Smooth muscle cell (in vitro differentiated cells): ENCODE results near the gene ENDOU. TPM values are rescaled to one million over a fixed set of nuclear protein-coding genes. Genes with fewer than 3 reads are reported as not detected.
A peak's percentile ranks its signal among the peaks of the same experiment; 100 is the strongest.

Experiments used
- DNase-seq: peaks from one replicate; lab custom pipeline; 2025; ENCODE audit not compliant: unreplicated experiment; lab: John Stamatoyannopoulos, UW
- H2AFZ ChIP-seq: fragments of 200-600 bp; sonication (generic); 2 replicates; pipeline ENCODE4 v1.6.0; 2016; ENCODE audit warnings: antibody characterized with exemption, low read depth, mild to moderate bottlenecking
- H3F3A ChIP-seq: fragments of 200-600 bp; sonication (generic); 2 replicates; pipeline ENCODE4 v1.6.0; 2017; ENCODE audit warnings: antibody characterized with exemption, low read depth
- H3K27ac ChIP-seq: fragments of 200-600 bp; sonication (generic); 2 replicates; pipeline ENCODE4 v1.5.1; 2016; ENCODE audit warnings: low read depth, mild to moderate bottlenecking
- H3K27me3 ChIP-seq: fragments of 200-600 bp; sonication (generic); 2 replicates; pipeline ENCODE4 v1.6.1; 2016; ENCODE audit warnings: low read depth, mild to moderate bottlenecking
- H3K36me3 ChIP-seq: fragments of 200-600 bp; sonication (generic); 2 replicates; pipeline ENCODE4 v1.5.1; 2016; ENCODE audit warnings: low read depth
- H3K4me1 ChIP-seq: fragments of 200-600 bp; sonication (generic); 2 replicates; pipeline ENCODE4 v1.5.1; 2016; ENCODE audit warnings: low read depth
- H3K4me2 ChIP-seq: fragments of 200-600 bp; sonication (generic); 2 replicates; pipeline ENCODE4 v1.6.0; 2016; ENCODE audit warnings: mild to moderate bottlenecking
- H3K4me3 ChIP-seq: fragments of 200-600 bp; sonication (generic); 2 replicates; pipeline ENCODE4 v1.5.1; 2016; ENCODE audit warnings: mild to moderate bottlenecking
- H3K79me2 ChIP-seq: fragments of 200-600 bp; sonication (generic); 2 replicates; pipeline ENCODE4 v1.6.0; 2016; ENCODE audit warnings: low read depth, mild to moderate bottlenecking
- H3K9ac ChIP-seq: fragments of 200-600 bp; sonication (generic); 2 replicates; pipeline ENCODE4 v1.6.0; 2016; ENCODE audit warnings: low read depth
- H3K9me3 ChIP-seq: fragments of 200-600 bp; sonication (generic); replicated peaks from 2 replicates; pipeline ENCODE4 v1.5.1; 2016; ENCODE audit warnings: low read depth
- H4K20me1 ChIP-seq: fragments of 200-600 bp; sonication (generic); 2 replicates; pipeline ENCODE4 v1.6.0; 2016; ENCODE audit warnings: low read depth
- WGBS: methylation state at CpG from one replicate; pipeline ENCODE4 v1.1.7; 2016; ENCODE audit warnings: low lambda C conversion rate; 5-methylcytosine and 5-hydroxymethylcytosine counted together
- polyA plus RNA-seq: library from polyadenylated mRNA; unstranded; fragments of >200 nt; fragmentation: Nextera tagmentation; extraction: Ambion mirVana; gene quantifications from 2 replicates; pipeline ENCODE4 v1.2.1, GENCODE V29; 2016
- total RNA-seq: library from RNA; depleted of rRNA; stranded (reverse); fragments of >200 nt; gene quantifications from 2 replicates; pipeline ENCODE4 v1.2.3, GENCODE V29; 2014
- TF ChIP-seq, protein P1 (sequence below): fragments of 200-600 bp; sonication (generic); IDR thresholded peaks from 2 replicates; pipeline ENCODE4 v1.5.1; 2017; ENCODE audit warnings: borderline replicate concordance, mild to moderate bottlenecking, antibody characterized with exemption; ENCODE audit not compliant: insufficient read depth, poor library complexity, severe bottlenecking

The ENDOU gene
- total and polyA plus RNA-seq, 2 experiments from 2014 or later: 0.47 to 5.1 TPM

DNA sequence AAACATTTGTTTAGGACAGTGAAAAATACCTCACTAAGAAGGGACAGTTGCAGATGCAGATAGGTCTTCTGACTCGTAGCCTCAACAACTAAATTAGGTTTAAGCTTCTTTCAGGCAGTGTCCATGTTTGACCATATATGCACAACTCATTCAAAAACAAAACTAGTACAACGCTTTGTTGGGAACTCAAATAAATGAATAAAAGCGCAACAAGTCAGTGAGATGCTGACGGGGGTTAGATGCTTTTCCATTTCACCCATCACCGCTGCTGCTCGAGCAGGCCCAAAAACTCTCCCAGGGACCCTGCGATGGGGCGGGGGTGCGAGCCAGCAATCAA, 20.1 kb downstream of the ENDOU start:
- peaks cover 5% of the 10 kb centered on the region for H4K20me1 ChIP-seq
- H3K9me3 ChIP-seq: no peaks in the 10 kb centered on the region
- H3K36me3 ChIP-seq: no peaks in the 10 kb centered on the region
- peak overlapping the region; percentile 90 for H3K4me2 ChIP-seq
- H3F3A ChIP-seq: peaks cover 6% of the 10 kb centered on the region
- 5% methylated on average over 9 of the region's 9 CpGs for WGBS
- no peaks in the 10 kb centered on the region for H3K27me3 ChIP-seq
- H3K9ac ChIP-seq: peak overlapping the region; percentile 90
- H3K4me3 ChIP-seq: peak overlapping the region; percentile 81
- H2AFZ ChIP-seq: peak overlapping the region; percentile 88
- peaks cover 7% of the 10 kb centered on the region for H3K4me1 ChIP-seq
- no peak for DNase-seq
- H3K27ac ChIP-seq: peak overlapping the region; percentile 80
- peaks cover 31% of the 10 kb centered on the region for H3K79me2 ChIP-seq
- TF ChIP-seq, protein P1, sequence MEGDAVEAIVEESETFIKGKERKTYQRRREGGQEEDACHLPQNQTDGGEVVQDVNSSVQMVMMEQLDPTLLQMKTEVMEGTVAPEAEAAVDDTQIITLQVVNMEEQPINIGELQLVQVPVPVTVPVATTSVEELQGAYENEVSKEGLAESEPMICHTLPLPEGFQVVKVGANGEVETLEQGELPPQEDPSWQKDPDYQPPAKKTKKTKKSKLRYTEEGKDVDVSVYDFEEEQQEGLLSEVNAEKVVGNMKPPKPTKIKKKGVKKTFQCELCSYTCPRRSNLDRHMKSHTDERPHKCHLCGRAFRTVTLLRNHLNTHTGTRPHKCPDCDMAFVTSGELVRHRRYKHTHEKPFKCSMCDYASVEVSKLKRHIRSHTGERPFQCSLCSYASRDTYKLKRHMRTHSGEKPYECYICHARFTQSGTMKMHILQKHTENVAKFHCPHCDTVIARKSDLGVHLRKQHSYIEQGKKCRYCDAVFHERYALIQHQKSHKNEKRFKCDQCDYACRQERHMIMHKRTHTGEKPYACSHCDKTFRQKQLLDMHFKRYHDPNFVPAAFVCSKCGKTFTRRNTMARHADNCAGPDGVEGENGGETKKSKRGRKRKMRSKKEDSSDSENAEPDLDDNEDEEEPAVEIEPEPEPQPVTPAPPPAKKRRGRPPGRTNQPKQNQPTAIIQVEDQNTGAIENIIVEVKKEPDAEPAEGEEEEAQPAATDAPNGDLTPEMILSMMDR: no peak

DNA sequence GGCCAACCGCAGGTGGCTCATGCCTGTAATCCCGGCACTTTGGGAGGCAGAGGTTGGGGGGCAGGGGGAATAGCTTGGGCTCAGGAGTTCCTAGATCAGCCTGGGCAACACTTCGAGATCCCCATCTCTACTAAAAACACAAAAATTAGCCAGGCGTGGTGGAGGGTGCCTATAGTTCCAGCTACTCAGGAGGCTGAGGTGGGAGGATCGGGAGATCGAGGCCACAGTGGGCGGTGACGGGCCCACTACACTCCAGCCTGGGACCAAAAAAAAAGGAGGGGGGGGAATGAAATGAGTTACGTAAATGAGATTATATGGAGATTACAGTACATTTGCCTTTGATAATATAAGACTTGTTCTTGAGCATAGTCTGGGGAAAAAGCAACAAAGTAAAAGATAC, 20.6 kb downstream of the ENDOU start:
- H3K4me1 ChIP-seq: peaks cover 7% of the 10 kb centered on the region
- no peaks in the 10 kb centered on the region for H3K27me3 ChIP-seq
- peak overlapping the region; percentile 81 for H3K4me3 ChIP-seq
- TF ChIP-seq, protein P1: no peak
- no peak for DNase-seq
- H3K9me3 ChIP-seq: no peaks in the 10 kb centered on the region
- H3F3A ChIP-seq: peaks cover 6% of the 10 kb centered on the region
- peaks cover 31% of the 10 kb centered on the region for H3K79me2 ChIP-seq
- 96% methylated on average over 9 of the region's 9 CpGs for WGBS
- no peak overlapping the region for H2AFZ ChIP-seq
- H4K20me1 ChIP-seq: peaks cover 5% of the 10 kb centered on the region
- H3K27ac ChIP-seq: no peak overlapping the region
- no peaks in the 10 kb centered on the region for H3K36me3 ChIP-seq
- H3K9ac ChIP-seq: no peak overlapping the region
- peak overlapping the region; percentile 90 for H3K4me2 ChIP-seq

DNA sequence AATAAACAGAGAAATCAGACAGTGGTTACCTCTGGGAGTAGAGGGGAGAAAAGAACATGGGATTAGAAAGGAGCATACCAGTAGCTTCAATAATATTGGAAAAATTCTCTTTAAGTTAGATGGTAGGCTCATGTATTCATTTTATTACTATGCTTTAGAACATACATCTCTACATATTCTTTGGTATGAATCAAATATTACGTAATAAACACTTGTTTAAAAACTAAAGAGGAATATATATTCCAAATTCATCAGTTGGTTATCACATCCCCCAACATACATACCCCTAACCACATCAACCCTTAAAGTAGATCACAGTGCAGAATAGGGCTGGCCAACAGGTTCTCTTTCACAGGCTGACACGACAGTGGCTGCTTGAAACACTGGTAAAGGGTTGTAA, 25.0 kb downstream of the ENDOU start:
- Histone ChIP-seq H3K79me2 (peaks cover 27% of the 10 kb centered on the region), H3K4me2 (no peak overlapping the region), H3K27me3 (no peaks in the 10 kb centered on the region), H2AFZ (no peak overlapping the region), H3K4me1 (no peaks in the 10 kb centered on the region), H3K9me3 (no peaks in the 10 kb centered on the region), H4K20me1 (peaks cover 5% of the 10 kb centered on the region), H3K9ac (no peak overlapping the region), H3K27ac (no peak overlapping the region), H3F3A (no peaks in the 10 kb centered on the region), H3K36me3 (peaks cover 12% of the 10 kb centered on the region), H3K4me3 (no peak overlapping the region)
- WGBS: 95% methylated on average over 2 of the region's 2 CpGs
- TF ChIP-seq, protein P1: no peak
- DNase-seq: no peak

DNA sequence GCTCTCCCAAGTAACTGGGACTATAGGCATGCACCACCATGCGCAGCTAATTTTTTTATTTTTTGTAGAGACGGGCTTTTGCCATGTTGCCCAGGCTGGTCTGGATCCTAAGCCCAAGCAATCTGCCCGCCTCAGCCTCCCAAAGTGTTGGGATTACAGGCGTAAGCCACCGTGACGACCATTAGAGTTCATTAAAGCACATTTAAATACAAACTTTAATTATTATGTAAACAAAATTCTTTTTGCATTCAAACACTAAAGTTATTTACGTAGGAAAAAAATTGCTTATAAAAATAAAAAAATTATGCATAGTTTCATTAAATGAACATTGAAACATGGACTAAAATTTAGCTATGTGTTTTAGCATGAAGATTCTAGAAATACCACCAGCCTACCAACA, 26.7 kb downstream of the ENDOU start:
- no peak for DNase-seq
- no peaks in the 10 kb centered on the region for H3K4me1 ChIP-seq
- no peaks in the 10 kb centered on the region for H3F3A ChIP-seq
- H3K9ac ChIP-seq: no peak overlapping the region
- H2AFZ ChIP-seq: no peak overlapping the region
- no peaks in the 10 kb centered on the region for H3K27me3 ChIP-seq
- peaks cover 13% of the 10 kb centered on the region for H3K79me2 ChIP-seq
- TF ChIP-seq, protein P1: no peak
- H3K27ac ChIP-seq: no peak overlapping the region
- peaks cover 15% of the 10 kb centered on the region for H3K36me3 ChIP-seq
- no peaks in the 10 kb centered on the region for H3K9me3 ChIP-seq
- no peak overlapping the region for H3K4me3 ChIP-seq
- WGBS: 95% methylated on average over 7 of the region's 7 CpGs
- H4K20me1 ChIP-seq: no peaks in the 10 kb centered on the region
- no peak overlapping the region for H3K4me2 ChIP-seq
